T-helper 22 cell (primary cell): Measurements from ENCODE around the gene FNDC3B.
"Not testable (repeated sequence)": the region's sequence is repeated elsewhere in the genome, so short reads cannot be mapped to it uniquely, and the experiment has no call there.

Source experiments
- DNase-seq: peaks from one replicate; pipeline ENCODE4 v3.0.0-alpha.2; 2020; ENCODE audit warnings: low read depth

The FNDC3B gene

DNA sequence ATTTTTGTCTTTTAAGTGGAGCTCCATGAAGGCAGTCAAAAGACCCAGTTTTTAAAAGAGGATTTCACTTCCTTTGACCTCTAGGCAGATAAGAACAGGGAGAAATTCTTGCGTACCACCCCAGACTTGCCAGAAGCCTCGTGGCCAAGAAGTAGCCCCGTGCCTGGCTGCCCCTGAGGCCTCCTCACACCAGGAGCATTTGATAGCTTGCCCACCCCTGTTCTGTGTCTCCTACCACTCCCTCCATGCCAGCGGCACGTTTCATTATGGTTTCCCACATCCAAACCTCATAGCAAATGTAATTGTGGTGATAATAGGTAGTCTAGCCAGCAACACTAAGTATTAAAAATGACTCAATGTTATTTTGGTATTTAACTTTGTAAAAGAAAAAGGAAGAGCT lies 301.2 kb downstream of the FNDC3B start:
- DNase-seq, result no peak

DNA sequence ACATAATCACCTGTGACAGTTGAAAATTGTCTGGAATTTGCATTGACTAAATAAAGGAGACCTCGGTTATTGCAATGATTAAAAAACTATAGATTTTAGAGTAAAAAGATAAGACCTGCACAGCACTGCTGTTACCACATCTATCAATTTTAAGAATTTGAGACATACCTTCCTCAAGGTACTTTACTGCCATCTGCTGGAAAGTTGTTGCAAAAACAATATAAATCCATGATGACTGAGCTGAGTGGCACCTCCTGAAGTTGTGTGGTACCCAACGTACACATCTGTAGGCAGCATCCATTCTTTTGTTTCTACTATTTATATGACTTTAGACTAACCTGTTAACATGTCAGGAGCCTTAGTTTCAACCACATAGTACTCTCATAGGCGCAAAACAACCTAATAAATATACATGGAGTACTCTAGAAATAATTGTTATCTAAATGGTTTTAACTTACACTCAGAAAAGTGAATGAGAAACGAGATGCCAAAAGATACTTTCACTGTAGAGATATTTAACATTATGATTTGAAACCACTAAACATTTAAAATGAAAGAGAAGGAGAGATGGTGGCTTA lies 302.2 kb downstream of the FNDC3B start:
- no peak for DNase-seq

DNA sequence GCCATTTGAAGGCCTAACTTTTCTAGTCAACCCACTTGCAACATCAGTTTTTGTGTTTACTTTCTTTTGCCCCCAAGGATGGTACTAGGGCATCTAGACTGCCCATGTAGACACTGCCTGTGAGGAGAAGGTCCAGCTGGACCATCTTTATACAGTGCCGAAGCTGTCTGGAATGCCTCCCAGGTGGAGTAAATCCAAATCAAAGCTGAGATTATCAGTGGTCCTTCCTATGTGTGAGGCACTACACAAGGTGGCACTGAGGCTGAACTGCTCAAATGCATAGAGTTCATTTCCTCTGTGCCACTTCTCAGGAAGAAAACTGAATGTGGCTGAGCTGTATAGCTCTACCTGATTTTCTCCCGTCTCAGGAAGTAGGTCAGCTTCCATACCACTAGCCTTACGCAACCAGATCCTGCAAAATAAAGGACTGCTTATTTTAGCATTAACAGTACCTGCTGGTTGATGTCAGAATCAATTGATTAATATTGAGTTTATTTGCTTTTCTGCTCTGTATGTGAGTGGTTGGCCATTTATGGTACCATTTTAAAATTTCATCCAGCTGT lies 302.8 kb downstream of the FNDC3B start:
- DNase-seq, result no peak

DNA sequence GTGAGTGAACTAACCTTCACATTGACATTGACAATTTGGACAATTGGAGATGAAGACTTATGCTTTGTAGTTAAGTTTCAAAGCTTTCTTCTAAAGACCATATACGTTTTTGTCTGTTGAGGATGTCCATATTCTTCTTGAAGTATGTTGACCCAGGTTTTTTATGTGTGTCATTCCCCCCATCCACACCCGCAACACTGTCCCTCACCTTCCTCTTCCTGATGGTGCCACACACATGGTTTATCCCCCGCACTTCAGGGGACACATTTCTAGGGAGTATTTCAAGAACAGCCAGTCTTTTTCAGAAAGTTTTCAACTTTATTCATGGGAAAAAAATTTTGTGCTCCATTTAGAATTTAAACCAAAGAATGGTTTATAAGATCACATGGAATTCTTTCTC lies 303.7 kb downstream of the FNDC3B start:
- DNase-seq, result no peak

DNA sequence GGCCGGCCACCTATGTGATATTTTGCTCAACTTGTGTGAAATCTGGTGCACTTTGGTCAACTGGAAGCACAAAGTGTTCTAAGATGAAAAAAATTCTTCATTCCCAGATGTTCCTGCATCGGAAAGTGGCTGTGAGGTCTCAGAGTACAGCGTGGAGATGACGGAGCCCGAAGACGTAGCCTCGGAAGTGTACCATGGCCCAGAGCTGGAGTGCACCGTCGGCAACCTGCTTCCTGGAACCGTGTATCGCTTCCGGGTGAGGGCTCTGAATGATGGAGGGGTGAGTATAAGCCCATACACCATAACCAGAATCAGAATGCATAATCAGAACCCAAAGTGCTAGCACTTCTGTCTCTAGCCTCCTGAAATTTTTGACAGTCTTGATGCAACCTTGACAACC lies 304.6 kb downstream of the FNDC3B start:
- DNase-seq, result no peak

DNA sequence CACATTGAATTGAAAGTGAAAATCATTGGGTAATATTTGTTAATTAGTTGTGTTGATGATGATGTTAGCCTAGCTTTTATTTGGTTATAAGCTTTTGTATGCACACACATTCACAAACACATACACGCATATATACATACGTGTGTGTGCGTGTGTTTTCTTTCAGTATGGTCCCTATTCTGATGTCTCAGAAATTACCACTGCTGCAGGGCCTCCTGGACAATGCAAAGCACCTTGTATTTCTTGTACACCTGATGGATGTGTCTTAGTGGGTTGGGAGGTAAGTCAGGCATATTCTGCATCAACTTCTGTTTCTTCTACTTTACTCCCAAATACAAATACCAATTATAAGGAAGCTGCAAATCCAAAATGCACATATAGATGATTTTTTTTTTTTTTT lies 306.8 kb downstream of the FNDC3B start:
- no peak for DNase-seq

DNA sequence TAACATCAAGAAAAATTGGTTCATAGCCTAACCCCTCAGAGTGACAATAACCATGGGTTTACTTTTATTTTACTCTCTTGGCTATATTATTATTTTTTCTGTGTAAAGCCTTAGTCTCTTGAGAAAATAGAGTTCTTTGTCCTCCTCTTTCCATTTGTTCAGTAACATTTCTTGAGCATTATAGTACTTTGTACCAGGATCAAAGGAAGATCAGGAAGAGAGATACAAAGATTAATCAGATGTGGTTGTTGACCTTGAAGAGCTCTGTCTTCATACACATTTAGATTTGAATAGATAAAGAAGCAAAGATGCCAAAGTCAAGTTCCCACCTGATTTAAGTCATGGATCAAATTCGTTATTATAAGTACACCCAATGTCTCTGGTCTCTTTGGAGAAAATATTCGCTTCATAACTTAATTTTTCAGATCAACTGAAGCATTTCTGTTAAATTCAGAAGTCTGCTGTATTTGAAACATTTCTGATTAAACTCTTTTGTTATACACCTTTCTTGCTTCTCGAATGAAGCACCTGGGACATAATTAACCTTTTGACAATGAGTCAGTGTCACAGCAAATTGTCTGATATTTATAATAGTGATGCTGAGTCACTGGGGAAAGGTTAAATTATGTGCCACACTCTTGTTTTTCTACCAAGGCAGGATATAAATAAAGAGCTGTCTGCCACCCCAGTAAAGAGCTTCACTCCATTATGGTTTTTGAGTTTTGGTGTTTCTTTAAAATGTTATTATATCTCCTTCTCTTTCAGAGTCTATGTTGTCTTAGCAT lies 308.7 kb downstream of the FNDC3B start:
- DNase-seq, result no peak

DNA sequence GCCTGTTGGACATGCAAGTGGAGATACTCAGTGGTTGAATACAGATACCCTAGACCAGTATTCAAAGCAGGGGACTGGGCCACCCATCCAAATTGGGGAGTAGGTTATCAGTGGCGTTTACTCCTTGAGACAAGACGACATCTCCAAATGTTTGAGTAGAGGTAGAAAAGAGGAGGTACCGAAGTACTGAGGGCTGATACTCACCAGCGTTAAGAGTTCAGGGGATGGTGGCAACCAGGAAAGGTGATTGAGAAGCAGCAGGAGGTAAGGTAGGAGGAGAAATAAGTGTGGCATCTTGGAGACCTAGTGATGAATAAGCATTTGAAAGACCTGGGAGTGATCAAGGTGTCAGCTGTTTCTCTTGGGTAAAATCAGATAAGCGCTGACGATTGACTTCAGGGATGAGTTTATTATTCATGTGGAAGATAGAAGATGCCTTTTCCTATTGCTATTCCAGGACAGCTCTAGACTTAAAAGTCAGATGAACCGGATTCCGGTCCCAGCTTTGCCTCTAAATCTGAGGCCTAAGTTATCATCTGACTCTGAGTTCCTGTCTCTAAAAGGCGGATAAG lies 312.6 kb downstream of the FNDC3B start:
- no peak for DNase-seq

DNA sequence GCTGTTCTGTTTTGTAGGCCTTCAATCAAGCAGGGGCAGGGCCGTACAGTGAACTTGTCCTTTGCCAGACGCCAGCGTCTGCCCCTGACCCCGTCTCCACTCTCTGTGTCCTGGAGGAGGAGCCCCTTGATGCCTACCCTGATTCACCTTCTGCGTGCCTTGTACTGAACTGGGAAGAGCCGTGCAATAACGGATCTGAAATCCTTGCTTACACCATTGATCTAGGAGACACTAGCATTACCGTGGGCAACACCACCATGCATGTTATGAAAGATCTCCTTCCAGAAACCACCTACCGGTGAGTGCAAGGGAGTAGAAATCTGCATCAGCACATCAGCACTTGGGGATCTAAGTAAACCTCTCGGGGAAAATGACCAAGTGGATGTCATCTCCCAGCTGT lies 313.4 kb downstream of the FNDC3B start:
- DNase-seq, result no peak

DNA sequence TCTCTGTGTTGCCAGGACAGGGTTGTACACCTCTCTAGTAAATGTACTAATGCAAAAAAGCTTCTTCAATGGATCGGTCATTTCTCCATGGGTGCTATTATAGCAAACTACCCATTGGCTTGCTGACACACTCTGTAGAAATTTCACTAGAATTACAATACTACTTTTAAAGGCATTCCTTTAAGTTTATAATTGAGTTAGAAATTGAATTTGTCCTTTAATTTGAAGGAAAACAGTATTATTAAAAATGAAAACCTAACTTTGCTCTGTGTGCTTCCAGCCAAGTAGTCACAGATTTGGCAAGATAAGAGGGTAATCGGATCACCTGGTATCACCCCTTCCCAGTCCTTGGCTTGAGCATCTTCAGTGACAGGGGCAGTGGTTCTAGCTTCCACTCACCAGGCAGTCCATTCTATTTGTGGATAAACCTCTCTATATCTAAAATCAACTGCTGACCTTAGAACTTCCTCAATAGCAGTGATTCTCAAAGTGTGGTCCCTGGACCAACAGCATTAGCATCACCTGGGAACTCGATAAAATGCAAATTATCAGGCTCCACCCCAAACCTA lies 315.6 kb downstream of the FNDC3B start:
- no peak for DNase-seq

DNA sequence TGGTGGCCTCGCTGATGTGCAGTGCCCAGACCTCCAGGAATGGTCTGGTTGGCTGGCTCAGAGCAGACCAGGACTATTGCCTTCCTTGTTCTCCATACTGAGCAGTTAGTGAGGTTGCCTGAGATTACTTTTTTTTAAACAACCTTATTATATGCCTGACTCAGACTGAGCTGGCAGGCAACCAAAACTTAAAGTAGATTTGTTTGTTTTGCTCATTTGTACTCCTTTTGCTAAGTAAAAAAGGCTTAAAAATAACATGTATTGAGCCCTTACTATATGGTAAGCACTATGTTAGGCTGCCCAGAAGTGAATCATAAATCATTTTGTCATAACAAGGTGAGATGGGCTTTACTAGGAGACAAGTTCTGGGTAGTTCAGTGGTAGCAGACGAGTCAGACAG lies 316.5 kb downstream of the FNDC3B start:
- no peak for DNase-seq

DNA sequence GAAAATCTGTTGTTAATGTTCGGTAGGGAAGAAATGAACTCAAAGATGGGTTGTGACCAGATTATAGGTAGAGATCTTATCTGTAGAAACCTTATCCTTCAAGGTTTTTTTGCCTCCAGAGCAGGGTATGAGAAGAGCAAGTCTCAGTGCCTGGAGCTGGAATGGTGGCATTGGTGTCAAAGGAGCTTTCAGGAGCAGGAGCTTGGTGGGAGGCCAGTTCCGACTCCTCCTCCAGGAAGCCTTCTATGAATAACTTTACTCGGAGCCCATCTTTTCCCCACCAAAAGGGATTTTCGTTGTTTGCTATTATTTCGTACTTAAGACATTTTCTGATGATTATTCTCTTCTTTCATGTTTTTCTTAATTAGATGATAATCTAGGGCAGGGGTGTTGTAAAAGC lies 317.0 kb downstream of the FNDC3B start:
- no peak for DNase-seq

DNA sequence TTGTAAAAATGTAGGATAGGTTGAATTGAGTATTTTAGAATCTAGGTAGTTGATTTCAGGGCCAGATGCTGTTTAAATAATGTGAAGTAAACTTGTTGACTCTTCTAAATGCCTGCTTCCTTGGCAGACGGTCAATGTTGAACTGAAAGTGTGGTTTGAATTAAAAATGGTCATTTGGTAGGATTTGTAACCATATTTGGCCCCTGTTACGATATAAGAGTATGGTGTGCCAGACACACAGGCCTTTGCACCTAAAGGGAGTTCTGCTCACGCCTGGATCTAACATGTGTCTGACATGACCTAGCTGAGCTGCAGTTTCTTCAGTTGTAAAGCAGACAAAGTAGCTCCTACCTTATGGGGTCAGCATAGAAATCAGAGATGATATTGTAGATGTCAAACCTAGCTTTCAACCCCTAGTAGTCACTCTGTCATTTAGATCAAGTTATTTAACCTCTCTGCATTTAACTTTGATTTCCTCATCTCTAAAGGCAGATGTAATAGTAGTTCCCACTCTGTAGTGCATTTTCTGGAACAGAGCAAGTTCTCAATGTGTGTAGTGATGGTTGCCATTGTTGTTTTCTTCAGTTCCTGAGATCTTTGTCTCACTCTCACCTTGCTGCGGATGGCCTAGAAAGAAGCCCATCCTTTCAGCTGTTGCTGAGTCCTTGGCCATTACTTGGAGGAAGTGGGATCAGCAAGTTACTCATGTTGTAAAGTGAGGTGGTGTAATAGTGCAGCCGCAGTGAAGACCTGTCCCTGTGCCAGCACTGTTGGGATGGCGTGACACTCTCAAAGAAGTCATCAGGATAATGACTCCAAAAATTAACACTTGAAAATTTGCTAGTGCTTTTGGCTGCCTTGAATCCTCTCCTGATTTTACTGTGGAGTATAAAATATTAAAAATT lies 318.7 kb downstream of the FNDC3B start:
- no peak for DNase-seq

DNA sequence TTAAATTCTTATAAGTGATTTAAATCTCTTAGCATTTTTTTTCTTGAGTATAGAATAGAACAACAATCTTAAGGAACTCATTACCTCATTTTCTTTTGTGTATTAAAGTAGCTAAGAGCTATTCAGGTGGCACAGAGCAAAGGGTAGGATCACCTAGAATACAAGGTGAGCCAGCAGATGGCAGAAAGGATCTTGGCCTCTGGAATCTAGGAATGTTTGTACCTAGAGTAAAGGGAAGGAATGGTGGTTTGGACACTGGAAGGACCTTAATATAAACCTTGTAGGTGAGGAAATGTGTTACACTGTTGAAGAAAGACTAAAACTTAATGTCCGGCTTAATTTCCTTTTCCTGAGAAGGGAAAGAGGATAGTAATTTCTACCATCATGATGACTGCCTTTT lies 319.9 kb downstream of the FNDC3B start:
- no peak for DNase-seq

DNA sequence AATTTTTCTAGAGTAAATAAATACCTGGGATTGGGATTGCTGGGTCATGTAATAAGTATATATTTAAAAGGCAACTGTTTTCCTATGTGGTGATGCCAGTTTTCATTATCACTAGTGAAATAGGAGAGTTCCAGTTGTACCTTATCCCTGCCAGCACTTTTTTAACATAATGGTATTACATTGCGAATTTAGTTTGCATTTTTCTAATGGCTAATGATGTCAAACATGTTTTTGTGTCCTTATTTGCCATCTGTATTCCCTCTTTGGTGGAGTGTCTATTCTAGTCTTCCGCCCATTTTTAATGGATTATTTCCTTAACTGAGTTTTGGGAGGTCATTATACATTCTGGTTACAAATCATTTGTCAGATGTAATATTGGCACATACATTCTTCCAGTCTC lies 320.6 kb downstream of the FNDC3B start:
- DNase-seq, result no peak

DNA sequence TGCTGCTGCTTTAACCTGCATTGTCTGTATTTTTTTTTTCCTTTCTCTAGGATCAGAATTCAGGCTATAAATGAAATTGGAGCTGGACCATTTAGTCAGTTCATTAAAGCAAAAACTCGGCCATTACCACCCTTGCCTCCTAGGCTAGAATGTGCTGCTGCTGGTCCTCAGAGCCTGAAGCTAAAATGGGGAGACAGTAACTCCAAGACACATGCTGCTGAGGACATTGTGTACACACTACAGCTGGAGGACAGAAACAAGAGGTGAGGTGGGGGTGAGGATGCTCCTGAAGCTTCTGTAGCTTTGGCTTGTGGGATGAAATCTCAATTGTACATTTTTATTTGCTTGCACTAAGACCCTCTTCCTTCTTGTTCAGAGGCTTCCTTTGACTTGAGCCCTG lies 323.2 kb downstream of the FNDC3B start:
- no peak for DNase-seq

DNA sequence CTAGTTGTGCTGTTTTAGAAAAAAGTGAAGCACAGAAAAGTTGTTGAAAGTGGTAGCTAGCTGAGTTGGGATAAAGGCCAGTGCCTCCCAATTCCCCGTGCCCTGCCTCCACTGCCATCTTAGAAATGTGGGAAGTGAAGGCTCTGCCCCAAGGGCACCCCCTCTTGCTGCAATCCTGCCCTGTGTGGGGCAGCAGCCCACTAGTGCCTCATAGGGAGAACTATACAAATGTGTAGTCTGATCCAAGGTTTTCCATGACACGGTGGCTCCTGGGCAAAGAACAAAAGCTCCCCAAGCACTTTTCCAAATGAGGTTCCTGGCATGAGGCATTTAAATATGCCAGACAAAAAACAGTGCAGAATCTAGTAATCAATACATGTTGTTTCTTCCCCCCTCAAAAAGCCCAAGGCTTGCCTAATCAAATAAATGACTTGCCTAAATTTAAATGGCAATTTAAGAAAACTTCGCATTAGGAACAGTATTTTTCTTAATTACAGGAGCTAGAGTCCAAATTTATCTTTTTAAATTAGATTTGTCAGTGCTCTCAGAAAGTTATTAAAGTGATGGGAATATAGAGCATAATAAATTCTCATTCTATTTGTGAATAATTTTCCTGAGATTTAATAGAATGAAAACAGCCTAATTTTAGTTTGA lies 325.1 kb downstream of the FNDC3B start:
- DNase-seq, result no peak

DNA sequence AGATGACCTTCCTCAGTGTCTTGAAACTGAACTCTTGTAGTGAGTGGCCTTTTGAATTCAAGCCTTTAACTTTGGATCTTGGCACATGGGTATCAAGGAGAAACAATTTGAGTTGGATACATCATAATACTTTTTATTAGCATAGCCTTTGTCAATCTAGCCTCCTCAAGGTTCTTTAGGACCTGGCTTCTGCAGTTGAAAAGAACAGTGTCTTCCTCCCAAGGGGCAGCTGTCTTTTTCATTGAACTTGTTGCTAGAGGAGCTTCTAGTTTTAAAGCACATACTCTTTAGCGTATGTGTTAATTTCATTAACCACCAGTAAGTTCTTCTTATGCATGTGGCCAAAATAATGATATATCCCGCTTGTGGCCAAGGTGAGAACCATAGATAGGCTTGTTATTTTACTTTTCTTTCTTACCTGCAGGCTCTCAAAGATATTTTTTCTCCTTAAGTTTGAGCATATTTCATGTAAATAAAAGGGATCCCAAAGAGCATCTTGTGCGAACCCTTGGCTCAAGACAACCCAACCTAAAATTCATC lies 325.7 kb downstream of the FNDC3B start:
- DNase-seq, result no peak

DNA sequence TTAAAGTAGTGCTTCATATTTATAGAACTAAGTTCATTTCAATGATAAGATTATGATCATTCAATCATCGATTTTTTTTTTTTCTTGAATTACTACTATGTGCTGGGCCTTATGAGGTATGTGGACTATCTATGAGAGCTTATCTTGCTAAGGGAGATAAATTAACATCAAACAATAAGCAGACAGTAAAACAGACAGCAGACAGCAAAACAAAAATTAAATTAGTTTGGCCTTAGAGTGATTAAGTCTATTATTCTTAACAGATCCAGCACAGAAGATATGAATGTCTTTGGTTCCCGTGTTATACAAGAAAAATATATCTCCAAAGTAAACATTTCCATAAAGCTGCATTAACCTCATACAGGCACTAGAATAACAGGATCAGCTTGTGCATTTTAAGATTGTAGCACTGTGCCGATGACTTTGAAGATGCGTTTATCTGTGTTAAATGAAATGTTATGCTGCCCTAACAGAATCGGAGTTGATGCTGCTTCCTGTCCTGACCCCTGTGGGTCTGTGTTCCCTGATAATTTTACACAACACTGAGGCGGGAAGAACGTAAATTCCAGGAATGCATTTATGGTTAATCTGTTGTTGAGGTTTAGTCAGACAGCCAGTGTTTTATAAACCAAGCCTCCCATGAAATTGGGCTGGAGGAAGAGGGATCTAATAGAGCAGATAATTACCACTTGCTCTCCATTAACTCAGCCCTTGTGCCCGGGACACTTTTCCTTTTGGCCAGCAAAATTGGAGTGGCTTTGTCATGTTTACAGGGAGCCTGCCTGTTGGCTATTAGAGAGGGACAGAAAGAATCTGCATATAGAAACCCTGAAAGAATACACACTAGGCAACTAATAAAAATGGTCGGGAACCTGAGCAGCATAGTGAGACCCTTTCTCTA lies 328.1 kb downstream of the FNDC3B start:
- no peak for DNase-seq

DNA sequence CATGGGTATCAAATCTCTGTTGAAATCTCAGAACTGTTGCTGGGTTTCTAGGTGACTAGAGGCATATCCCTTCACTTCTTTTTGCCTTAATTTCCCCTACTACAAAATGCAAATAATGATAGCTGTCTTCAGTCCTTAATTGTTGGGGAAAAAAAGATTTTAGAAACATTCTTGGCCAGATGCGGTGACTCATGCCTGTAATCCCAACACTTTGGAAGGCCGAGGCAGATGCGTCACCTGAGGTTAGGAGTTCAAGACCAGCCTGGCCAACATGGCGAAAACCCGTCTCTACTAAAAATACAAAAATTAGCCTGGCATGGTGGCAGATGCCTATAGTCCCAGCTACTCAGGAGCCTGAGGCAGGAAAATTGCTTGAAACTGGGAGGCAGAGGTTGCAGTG lies 329.2 kb downstream of the FNDC3B start:
- not testable (repeated sequence) for DNase-seq
